T-cell (primary cell): ENCODE results near the gene D2HGDH. TPM values are rescaled to one million over a fixed set of nuclear protein-coding genes. Genes with fewer than 3 reads are reported as not detected.
"Not testable (repeated sequence)": the region's sequence is repeated elsewhere in the genome, so short reads cannot be mapped to it uniquely, and the experiment has no call there.

Experiments used
- ATAC-seq, 4 experiments: fragments of 200-7000 bp in 3 of 4; fragments of 150-1000 bp in 1 of 4; cut with Tn5 transposase; replicated peaks in 1 of 4; 1 replicate in 3 of 4; 2 replicates in 1 of 4; pipeline ENCODE4 v1.10.0; 2021; ENCODE audit warnings: moderate library complexity in 3 of 4, mild to moderate bottlenecking in 2 of 4, moderate number of reproducible peaks in 1 of 4
- CTCF ChIA-PET, 2 donors: fragments of 300-600 bp; sonication (Branson Sonifier 250); formaldehyde crosslinking; loops; one replicate each; lab custom pipeline; 2022; ENCODE audit warnings: antibody characterized with exemption in 2 of 2; lab: Charles Lee
- POLR2A ChIA-PET, 2 donors: fragments of 300-600 bp; sonication (Branson Sonifier 250); formaldehyde crosslinking; loops; one replicate each; lab custom pipeline; 2022; ENCODE audit warnings: antibody characterized with exemption in 2 of 2; lab: Charles Lee
- DNase-seq, 35 experiments: peaks; one replicate each; pipeline versions ENCODE4 v3.0.0 to v3.0.0-alpha.2; 2013 to 2023
- H3K27ac ChIP-seq: one replicate; pipeline ENCODE4 v1.5.1; 2013; ENCODE audit warnings: low read length
- H3K27me3 ChIP-seq, 2 experiments: replicated peaks in 1 of 2; 1 replicate in 1 of 2; 2 replicates in 1 of 2; pipeline versions ENCODE4 v1.6.1 to v1.7.0; 2013; ENCODE audit warnings: low read length in 1 of 2, mixed read lengths in 1 of 2; ENCODE audit not compliant: control insufficient read depth in 2 of 2, insufficient read depth in 2 of 2; ENCODE audit errors: extremely low read depth in 1 of 2
- H3K36me3 ChIP-seq, 2 donors: 1 replicate in 1 of 2; 2 replicates in 1 of 2; pipeline versions ENCODE4 v1.6.1 to v1.7.0; 2013; ENCODE audit warnings: low read length in 1 of 2; ENCODE audit not compliant: control insufficient read depth in 2 of 2, insufficient read depth in 1 of 2; ENCODE audit errors: extremely low read depth in 1 of 2
- H3K4me1 ChIP-seq, 2 experiments: 1 replicate in 1 of 2; 2 replicates in 1 of 2; pipeline versions ENCODE4 v1.6.1 to v1.7.0; 2013; ENCODE audit warnings: low read length in 2 of 2, mixed read lengths in 1 of 2; ENCODE audit not compliant: insufficient read depth in 2 of 2, control insufficient read depth in 1 of 2; ENCODE audit errors: extremely low read depth in 1 of 2
- H3K4me3 ChIP-seq, 2 donors: 1 replicate in 1 of 2; 2 replicates in 1 of 2; pipeline versions ENCODE4 v1.5.1 to v1.7.0; 2013; ENCODE audit warnings: mild to moderate bottlenecking in 2 of 2, low read length in 1 of 2, moderate library complexity in 1 of 2; ENCODE audit not compliant: control insufficient read depth in 1 of 2; ENCODE audit errors: extremely low read depth in 1 of 2
- H3K9me3 ChIP-seq: 2 replicates; pipeline ENCODE4 v1.7.0; 2013
- H3K27ac Mint-ChIP-seq, 2 donors: one replicate each; pipeline ENCODE4 v1.8.0; 2020 to 2021; ENCODE audit warnings: mild to moderate bottlenecking in 2 of 2, mixed read lengths in 2 of 2
- H3K27me3 Mint-ChIP-seq, 2 donors: one replicate each; pipeline ENCODE4 v1.8.0; 2021 to 2022; ENCODE audit warnings: mixed read lengths in 2 of 2
- H3K36me3 Mint-ChIP-seq: one replicate; pipeline ENCODE4 v1.8.0; 2021; ENCODE audit warnings: mixed read lengths
- H3K4me1 Mint-ChIP-seq, 3 donors: one replicate each; pipeline ENCODE4 v1.8.0; 2020 to 2022; ENCODE audit warnings: mixed read lengths in 3 of 3, mild to moderate bottlenecking in 1 of 3
- H3K4me3 Mint-ChIP-seq, 3 donors: one replicate each; pipeline ENCODE4 v1.8.0; 2020 to 2022; ENCODE audit warnings: mild to moderate bottlenecking in 3 of 3, mixed read lengths in 3 of 3, moderate library complexity in 3 of 3
- H3K9me3 Mint-ChIP-seq, 3 donors: one replicate each; pipeline ENCODE4 v1.8.0; 2020 to 2022; ENCODE audit warnings: mixed read lengths in 3 of 3
- WGBS: methylation state at CpG from one replicate; pipeline ENCODE4 v1.1.5; 2013; ENCODE audit warnings: missing lambda C conversion rate; ENCODE audit not compliant: insufficient coverage; 5-methylcytosine and 5-hydroxymethylcytosine counted together
- total RNA-seq, 35 experiments: library from RNA in 6 of 35; stranded (reverse) in 6 of 35; fragments of 120-200 nt in 1 of 35; gene quantifications; one replicate each; pipeline versions ENCODE4 v1.2.1 to v1.2.4 and lab custom pipeline; 2013 to 2026

The D2HGDH gene
- total RNA-seq, 5 donors from 2014 or later (not counting 1 experiment from before 2014, with no cell fraction given) = 48.6 to 58.3 (median 54.0) TPM

- ChIA-PET POLR2A (no interaction called here), CTCF (no interaction called here)
- Histone ChIP-seq H3K36me3 (no peaks in the 10 kb centered on the region), H3K27ac (no peak overlapping the region), H3K9me3 (no peaks in the 10 kb centered on the region), H3K4me3 (no peak overlapping the region), H3K4me1 (no peaks in the 10 kb centered on the region), H3K27me3 (peaks cover 0 to 5% of the 10 kb centered on the region in 2 experiments)
- WGBS = 97% methylated on average over 10 of the region's 19 CpGs
- DNase-seq (peak in 1 of 35 experiments; percentile 6), ATAC-seq (no peak)
- no peaks in the 10 kb centered on the region for H3K9me3 Mint-ChIP-seq
- peaks cover 0 to 2% of the 10 kb centered on the region in 2 donors for H3K27me3 Mint-ChIP-seq
- H3K36me3 Mint-ChIP-seq = no peaks in the 10 kb centered on the region
- no peak overlapping the region for H3K4me3 Mint-ChIP-seq
- no peaks in the 10 kb centered on the region for H3K4me1 Mint-ChIP-seq
- H3K27ac Mint-ChIP-seq = no peak overlapping the region
Observed at GRCh38 chr2:241797441-241798080, 63.1 kb downstream of the D2HGDH start.

DNA sequence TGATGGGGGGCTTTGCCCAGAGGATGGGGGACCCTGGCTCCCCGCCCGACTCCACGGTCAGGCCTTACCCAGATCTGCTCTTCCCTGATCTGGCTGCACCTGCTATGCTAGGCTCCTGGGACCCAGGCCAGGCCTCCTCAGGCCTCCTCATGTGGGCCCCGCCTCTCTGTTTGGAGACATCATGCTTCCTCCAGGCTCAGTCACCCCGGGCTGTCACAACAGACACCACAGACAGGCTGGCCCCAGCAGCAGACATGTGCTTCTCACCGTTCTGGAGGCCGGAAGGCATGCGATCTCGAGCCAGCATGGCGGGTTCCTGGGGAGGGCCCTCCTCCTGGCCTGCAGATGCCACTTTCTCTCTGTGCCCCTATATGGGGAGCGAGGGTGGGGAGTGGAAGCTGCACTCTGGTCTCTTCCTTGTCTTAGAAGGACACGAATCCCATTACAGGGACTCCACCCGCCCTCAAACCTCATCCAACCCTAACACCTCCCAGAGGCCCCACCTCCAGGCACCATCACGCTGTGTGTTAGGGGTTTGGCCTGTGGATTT, 63.7 kb downstream of the D2HGDH start:
- H3K27ac ChIP-seq = no peak overlapping the region
- peaks cover 0 to 10% of the 10 kb centered on the region in 2 experiments for H3K27me3 ChIP-seq
- DNase-seq (no peak), ATAC-seq (no peak)
- no peaks in the 10 kb centered on the region for H3K9me3 ChIP-seq
- no peaks in the 10 kb centered on the region for H3K36me3 Mint-ChIP-seq
- ChIA-PET CTCF (no interaction called here), POLR2A (no interaction called here)
- no peak overlapping the region for H3K27ac Mint-ChIP-seq
- peaks cover 0 to 2% of the 10 kb centered on the region in 2 donors for H3K27me3 Mint-ChIP-seq
- no peak overlapping the region for H3K4me3 ChIP-seq
- H3K4me1 Mint-ChIP-seq = peaks cover 0 to under 1% (median 0%) of the 10 kb centered on the region in 3 donors
- no peaks in the 10 kb centered on the region for H3K9me3 Mint-ChIP-seq
- no peaks in the 10 kb centered on the region for H3K36me3 ChIP-seq
- WGBS = 99% methylated on average over 5 of the region's 14 CpGs
- no peak overlapping the region for H3K4me3 Mint-ChIP-seq
- peaks cover 0 to 6% of the 10 kb centered on the region in 2 experiments for H3K4me1 ChIP-seq

- Histone ChIP-seq H3K36me3 (no peaks in the 10 kb centered on the region), H3K27ac (no peak overlapping the region), H3K9me3 (no peaks in the 10 kb centered on the region), H3K27me3 (peaks cover 0 to 14% of the 10 kb centered on the region in 2 experiments), H3K4me1 (peaks cover under 1 to 11% of the 10 kb centered on the region in 2 experiments), H3K4me3 (no peak overlapping the region)
- DNase-seq = peak in 2 of 35 experiments; percentile 2 to 12
- Mint-ChIP-seq H3K27me3 (peaks cover 0 to 5% of the 10 kb centered on the region in 2 donors), H3K4me3 (no peak overlapping the region), H3K27ac (no peak overlapping the region), H3K9me3 (no peaks in the 10 kb centered on the region), H3K36me3 (no peaks in the 10 kb centered on the region), H3K4me1 (peaks cover 3 to 4% (median 3%) of the 10 kb centered on the region in 3 donors)
- 95% methylated on average over 14 of the region's 21 CpGs for WGBS
- ChIA-PET POLR2A (no interaction called here), CTCF (no interaction called here)
- ATAC-seq = no peak
Observed at GRCh38 chr2:241798631-241799521, 64.4 kb downstream of the D2HGDH start.

DNA sequence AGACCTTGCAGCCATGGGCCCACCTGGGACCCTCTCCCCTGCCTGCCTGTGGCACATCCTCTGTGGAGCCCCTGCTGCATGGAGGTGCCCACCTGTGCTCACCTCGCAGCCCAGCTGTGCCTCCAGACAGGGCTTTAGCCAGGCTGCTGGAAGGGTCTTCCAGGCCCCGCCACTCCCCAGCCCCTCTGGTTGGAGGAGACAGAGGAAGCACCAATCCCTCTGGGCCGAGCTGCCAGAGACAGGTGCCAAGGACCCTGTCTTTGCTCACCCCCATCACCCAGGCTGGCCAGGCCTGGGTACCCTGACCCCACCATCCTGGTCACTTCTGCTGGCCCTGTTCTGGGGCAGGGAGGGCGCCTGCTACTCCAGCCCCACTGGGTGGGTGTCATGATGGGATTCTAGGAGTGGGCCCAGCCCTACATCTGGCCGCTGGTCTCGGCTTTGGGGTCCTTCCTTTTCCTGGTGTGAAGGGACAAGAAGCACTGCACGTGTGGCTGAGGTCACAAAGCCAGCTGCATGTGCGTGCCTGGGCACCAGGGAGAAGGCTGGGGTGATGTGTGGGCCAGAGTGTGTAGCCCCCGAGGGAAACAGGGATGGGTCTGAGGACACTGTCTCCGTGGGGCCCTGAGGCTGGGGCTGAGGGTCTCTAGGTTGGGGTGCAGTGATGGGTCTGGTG, 65.2 kb downstream of the D2HGDH start:
- 84% methylated on average over 10 of the region's 10 CpGs for WGBS
- DNase-seq (no peak), ATAC-seq (no peak)
- Histone ChIP-seq H3K9me3 (no peaks in the 10 kb centered on the region), H3K4me3 (no peak overlapping the region), H3K27ac (no peak overlapping the region), H3K27me3 (peaks cover 0 to 22% of the 10 kb centered on the region in 2 experiments), H3K36me3 (no peaks in the 10 kb centered on the region), H3K4me1 (peaks cover 5 to 18% of the 10 kb centered on the region in 2 experiments)
- no peak overlapping the region for H3K27ac Mint-ChIP-seq
- H3K9me3 Mint-ChIP-seq = no peaks in the 10 kb centered on the region
- H3K36me3 Mint-ChIP-seq = no peaks in the 10 kb centered on the region
- H3K4me1 Mint-ChIP-seq = peaks cover 4 to 5% (median 5%) of the 10 kb centered on the region in 3 donors
- no peak overlapping the region for H3K4me3 Mint-ChIP-seq
- peaks cover 0 to 6% of the 10 kb centered on the region in 2 donors for H3K27me3 Mint-ChIP-seq
- POLR2A ChIA-PET = no interaction called here
- CTCF ChIA-PET = no interaction called here

GRCh38 chr2:241800198-241800903, 65.9 kb downstream of the D2HGDH start:
- H3K27ac Mint-ChIP-seq, H3K9me3 ChIP-seq, H3K27me3 Mint-ChIP-seq, ATAC-seq, POLR2A ChIA-PET, H3K9me3 Mint-ChIP-seq, H3K36me3 ChIP-seq, CTCF ChIA-PET, H3K4me3 ChIP-seq, H3K4me1 Mint-ChIP-seq, H3K27ac ChIP-seq, H3K36me3 Mint-ChIP-seq, H3K4me3 Mint-ChIP-seq: not testable (repeated sequence)
- 94% methylated on average over 24 of the region's 35 CpGs for WGBS
- Histone ChIP-seq H3K27me3 (peaks cover 0 to 26% of the 10 kb centered on the region in 2 experiments), H3K4me1 (peaks cover 5 to 22% of the 10 kb centered on the region in 2 experiments)
- DNase-seq = peak in 1 of 35 experiments; percentile 7
